ENCODE results near the gene RERE. TPM values are rescaled to one million over a fixed set of nuclear protein-coding genes. Genes with fewer than 3 reads are reported as not detected.

The RERE gene
- total RNA-seq, 1 experiment from 2014 or later: 20.0 TPM

DNA sequence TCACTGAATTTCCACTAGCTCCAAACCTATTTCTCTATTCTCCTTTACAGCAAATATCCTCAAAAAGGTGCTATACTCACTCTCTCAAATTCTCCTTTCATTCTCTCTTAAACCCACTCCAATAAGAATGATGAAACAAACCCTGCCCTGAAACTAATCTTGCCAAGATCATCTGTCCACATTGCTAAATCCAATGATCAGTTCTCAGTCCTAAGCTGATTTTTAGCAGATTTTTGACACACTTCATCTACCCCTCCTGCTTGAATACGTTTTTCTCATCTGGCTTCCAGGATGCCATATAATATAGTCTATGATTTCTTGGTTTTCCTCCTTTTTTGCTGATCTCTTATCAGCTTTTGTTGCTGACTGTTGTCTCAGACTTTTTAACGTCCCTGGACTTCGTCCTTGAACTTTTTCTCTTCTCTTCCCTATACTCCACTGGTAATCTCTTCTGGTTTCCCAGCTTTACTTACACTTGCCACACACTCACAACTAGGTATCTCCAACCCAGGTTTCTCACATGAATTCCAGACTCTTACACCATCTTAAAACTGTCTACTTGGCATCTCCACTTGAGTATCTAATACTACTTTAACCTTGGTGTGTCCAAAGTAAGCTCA lies 35.3 kb downstream of the RERE start:
- DNase-seq (ENCODE audit: low read depth, low spot score): no peak
- in situ Hi-C loops (cut with HindIII; ENCODE audit: low pct_unique_long_range_greater_than_20kb, low sequenced_read_pairs): no loop called here

DNA sequence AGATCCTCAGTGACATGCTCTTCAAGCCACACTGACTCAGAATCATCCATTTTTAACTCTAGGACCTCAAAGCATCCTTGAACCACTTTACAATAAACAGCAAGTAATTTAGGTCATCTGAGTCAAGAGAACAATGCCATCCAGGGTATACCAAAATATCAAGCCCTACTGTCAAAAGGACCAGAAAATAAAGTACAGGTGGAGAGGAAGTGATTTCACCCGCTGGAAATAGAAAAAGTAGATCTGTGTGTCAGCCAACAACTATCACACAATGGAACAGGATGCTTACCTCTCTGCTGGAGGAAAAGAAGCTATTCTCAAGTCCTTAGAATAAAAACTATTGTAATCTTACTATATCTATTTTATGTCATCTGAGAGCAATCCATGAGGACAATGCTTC lies 37.0 kb downstream of the RERE start:
- in situ Hi-C loops (cut with HindIII; ENCODE audit: low pct_unique_long_range_greater_than_20kb, low sequenced_read_pairs): no loop called here
- DNase-seq (ENCODE audit: low read depth, low spot score): no peak

DNA sequence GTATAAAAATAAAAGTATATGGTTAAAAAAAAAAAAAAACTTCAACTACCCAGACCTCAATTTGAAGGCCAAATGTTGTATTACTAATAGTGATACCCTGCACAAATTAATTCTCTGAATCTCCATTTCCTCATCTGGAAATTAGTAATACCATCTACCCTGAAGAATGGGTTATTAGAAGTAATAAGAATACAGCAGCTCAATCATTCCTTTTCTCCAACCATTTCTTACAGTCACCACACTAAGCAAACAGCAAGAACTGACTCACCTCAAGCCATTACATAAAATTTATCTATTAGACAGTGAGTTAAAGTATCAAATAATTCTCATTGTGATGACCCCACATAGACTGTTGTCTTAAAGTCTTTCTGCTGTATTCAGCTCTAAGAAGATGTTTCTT lies 39.6 kb downstream of the RERE start:
- no peak for DNase-seq (ENCODE audit: low read depth, low spot score)
- in situ Hi-C loops (cut with HindIII; ENCODE audit: low pct_unique_long_range_greater_than_20kb, low sequenced_read_pairs): no loop called here

DNA sequence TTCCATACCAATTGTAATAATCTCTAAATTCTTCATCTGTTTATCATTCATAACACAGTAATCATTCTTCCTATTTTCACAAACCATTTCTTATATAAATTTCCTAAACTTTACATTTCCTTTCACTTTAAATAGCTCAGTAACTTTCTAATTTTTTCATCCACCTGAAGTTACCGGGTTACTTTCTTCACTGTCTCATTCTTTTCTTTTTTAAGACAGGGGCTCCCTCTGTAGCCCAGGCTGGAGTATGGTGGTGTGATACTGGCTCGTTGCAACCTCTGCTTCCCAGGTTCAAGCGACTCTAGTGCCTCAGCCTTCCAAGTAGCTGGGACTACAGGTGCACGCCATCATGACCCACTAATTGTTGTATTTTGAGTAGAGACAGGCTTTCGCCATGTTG lies 41.3 kb downstream of the RERE start:
- no peak for DNase-seq (ENCODE audit: low read depth, low spot score)
- in situ Hi-C loops (cut with HindIII; ENCODE audit: low pct_unique_long_range_greater_than_20kb, low sequenced_read_pairs): no loop called here

GRCh38 chr1:8767006-8767405 lies 50.4 kb downstream of the RERE start:
- in situ Hi-C loops (cut with HindIII; ENCODE audit: low pct_unique_long_range_greater_than_20kb, low sequenced_read_pairs): no loop called here
- DNase-seq (ENCODE audit: low read depth, low spot score): no peak

- in situ Hi-C loops (cut with HindIII; ENCODE audit: low pct_unique_long_range_greater_than_20kb, low sequenced_read_pairs): no loop called here
- no peak for DNase-seq (ENCODE audit: low read depth, low spot score)
Measured at GRCh38 chr1:8765198-8765597, 52.2 kb downstream of the RERE start.

GRCh38 chr1:8764293-8764937 lies 53.0 kb downstream of the RERE start:
- in situ Hi-C loops (cut with HindIII; ENCODE audit: low pct_unique_long_range_greater_than_20kb, low sequenced_read_pairs): no loop called here
- DNase-seq (ENCODE audit: low read depth, low spot score): no peak

- peak; percentile 25 for DNase-seq (ENCODE audit: low read depth, low spot score)
- in situ Hi-C loops (cut with HindIII; ENCODE audit: low pct_unique_long_range_greater_than_20kb, low sequenced_read_pairs): no loop called here
Measured at GRCh38 chr1:8763888-8764287, 53.6 kb downstream of the RERE start.

DNA sequence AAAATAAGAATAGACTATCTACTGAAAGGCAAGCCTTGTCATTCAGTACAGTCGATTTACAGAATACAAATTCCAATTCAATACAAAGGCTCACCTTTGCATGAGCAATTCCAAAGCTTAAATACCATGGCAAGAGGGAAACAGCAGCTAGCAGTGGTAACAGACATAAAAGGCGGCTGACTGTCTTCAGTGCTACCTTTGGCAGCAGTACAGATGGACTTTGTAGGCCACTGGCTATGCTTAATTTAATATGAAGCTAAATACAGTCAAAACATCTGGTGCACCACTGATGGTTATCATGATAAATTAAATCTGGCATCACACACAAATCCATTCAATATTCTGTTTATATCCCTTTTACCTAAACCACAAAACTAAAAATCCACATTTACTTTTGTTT lies 62.4 kb downstream of the RERE start:
- in situ Hi-C loops (cut with HindIII; ENCODE audit: low pct_unique_long_range_greater_than_20kb, low sequenced_read_pairs): no loop called here
- DNase-seq (ENCODE audit: low read depth, low spot score): no peak

- no peak for DNase-seq (ENCODE audit: low read depth, low spot score)
- in situ Hi-C loops (cut with HindIII; ENCODE audit: low pct_unique_long_range_greater_than_20kb, low sequenced_read_pairs): no loop called here
Measured at GRCh38 chr1:8754247-8754650, 63.2 kb downstream of the RERE start.

DNA sequence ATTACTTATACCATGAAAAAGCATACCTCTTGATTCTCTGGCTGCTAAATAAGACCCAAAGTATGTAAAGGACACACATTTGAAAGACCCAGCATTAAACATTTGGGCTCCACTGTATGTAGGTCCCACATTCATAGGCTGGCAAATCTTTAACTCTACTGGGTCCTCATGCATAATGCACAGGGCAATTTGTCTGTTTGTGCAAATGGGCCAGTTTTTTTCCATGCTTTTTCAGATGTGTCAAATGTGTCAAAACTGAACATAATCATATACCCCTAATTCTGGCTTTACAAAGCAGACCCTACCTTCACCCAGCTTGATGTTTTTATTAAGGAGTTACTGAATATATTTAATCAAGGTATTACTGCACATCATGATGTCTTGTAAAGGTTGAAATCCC lies 63.7 kb downstream of the RERE start:
- no peak for DNase-seq (ENCODE audit: low read depth, low spot score)
- in situ Hi-C loops (cut with HindIII; ENCODE audit: low pct_unique_long_range_greater_than_20kb, low sequenced_read_pairs): no loop called here

DNA sequence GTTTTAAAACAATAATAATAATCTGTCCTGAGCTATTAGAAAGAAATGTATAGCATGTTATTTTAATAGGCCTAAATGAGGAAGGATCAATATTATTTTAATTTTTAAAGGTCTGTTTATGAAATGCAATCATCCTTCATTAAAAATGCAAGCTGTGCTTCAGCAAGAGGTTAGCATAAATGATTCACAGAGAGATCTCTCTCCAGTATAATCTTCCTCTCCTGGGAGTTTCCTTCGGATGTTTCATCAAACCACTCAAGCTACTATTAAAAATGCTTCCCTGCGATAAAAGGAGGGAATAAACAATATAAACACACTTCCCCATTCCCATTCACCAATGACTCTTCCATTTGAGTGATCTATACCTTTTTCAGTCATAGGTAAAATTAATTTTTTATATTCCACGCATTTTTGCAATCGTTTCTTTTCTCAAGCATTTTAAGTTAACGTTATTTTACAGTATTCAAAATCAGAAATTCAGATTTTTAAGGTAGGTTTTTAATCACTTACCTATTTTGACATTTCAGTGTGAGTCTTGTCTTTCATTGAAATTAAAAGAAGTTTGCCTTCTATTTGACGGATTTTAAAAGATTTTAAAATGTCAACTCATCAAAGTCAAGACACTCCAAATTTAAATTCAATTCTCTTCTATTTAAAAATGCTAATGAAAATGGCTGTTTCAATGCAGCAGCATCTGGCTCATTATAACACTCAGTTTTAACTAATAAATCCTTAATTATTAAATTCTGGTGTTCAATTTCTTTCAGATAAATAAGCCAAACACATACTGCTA lies 64.3 kb downstream of the RERE start:
- DNase-seq (ENCODE audit: low read depth, low spot score): no peak
- in situ Hi-C loops (cut with HindIII; ENCODE audit: low pct_unique_long_range_greater_than_20kb, low sequenced_read_pairs): no loop called here

DNA sequence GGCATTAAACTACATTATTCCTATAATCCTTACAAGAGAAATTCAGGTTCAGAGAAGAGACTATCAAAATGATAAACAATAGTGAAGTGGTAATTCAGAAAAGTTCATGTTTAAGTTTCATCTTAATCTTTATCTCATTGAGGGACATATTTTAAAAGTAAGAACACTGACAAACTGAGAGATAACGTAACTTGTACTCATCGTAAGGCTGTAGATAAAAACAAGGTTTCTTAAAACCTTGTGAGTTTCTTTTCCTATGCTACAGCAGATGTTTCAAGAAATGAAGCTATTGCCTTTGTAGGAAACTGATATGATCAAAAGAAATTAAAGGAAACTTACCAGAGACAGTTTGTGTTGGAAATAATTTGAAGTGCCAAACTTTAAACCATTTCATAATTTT lies 65.0 kb downstream of the RERE start:
- in situ Hi-C loops (cut with HindIII; ENCODE audit: low pct_unique_long_range_greater_than_20kb, low sequenced_read_pairs): no loop called here
- DNase-seq (ENCODE audit: low read depth, low spot score): no peak

DNA sequence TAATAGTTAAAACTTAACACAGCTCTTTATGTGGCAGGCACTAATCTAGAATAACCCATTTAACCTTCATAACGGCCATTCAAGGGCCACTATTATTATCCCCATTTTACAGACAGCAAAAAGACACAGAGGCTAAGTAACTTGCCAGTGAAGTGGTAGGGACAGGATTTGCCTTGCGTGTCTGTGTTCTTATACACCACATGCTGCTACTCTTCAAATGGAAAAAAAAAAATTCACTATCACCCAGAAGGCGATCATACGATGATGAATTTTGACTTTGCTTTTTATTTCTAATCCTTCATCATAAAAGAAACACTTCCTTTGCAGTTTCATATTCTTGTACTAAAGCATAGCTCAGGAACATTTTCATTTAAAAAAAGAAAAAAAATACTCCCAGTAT lies 65.5 kb downstream of the RERE start:
- no peak for DNase-seq (ENCODE audit: low read depth, low spot score)
- in situ Hi-C loops (cut with HindIII; ENCODE audit: low pct_unique_long_range_greater_than_20kb, low sequenced_read_pairs): no loop called here

DNA sequence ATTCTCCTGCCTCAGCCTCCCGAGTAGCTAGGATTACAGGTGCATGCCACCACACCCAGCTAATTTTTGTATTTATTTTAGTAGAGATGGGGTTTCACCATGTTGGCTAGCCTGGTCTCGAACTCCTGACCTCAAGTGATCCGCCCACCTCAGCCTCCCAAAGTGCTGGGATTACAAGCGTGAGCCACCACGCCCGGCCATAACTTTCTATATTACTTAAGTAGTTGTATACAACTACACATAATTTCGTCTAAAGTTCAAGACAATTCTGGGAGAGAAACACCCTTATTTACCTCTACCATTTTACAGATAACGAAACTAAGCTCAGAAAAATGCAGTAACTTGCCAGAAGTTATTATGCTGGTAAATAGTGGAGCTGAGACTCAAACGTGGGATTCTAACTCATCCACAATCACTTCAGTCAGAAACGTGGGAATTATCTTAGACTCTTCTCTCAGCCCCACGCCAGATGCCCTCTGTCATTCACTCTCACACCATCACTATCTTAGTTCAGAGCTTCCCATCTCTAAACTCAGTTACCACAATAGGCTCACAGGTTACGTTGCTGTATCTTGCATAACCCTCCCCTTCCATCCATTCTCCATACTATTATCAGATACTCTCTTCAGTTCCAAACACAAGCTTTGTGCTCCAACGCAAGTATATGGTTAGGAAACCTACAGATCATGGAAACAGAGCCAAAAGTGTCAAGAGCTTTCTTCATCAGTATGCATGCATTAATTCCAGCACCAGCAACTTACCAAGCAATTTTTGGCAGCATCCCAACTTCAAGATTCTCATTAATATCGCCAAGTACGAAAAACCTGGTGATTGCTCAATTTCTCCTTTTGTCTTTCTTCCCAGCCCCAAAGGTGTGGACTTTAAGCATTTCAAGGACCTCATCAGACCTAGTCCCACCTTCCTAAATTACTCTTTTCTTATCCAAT lies 69.3 kb downstream of the RERE start:
- in situ Hi-C loops (cut with HindIII; ENCODE audit: low pct_unique_long_range_greater_than_20kb, low sequenced_read_pairs): no loop called here
- DNase-seq (ENCODE audit: low read depth, low spot score): no peak

- in situ Hi-C loops (cut with HindIII; ENCODE audit: low pct_unique_long_range_greater_than_20kb, low sequenced_read_pairs): no loop called here
- DNase-seq (ENCODE audit: low read depth, low spot score): no peak
Measured at GRCh38 chr1:8746554-8746953, 70.9 kb downstream of the RERE start.

GRCh38 chr1:8745749-8746390 lies 71.6 kb downstream of the RERE start:
- no peak for DNase-seq (ENCODE audit: low read depth, low spot score)
- in situ Hi-C loops (cut with HindIII; ENCODE audit: low pct_unique_long_range_greater_than_20kb, low sequenced_read_pairs): no loop called here

GRCh38 chr1:8745346-8745745 lies 72.1 kb downstream of the RERE start:
- no peak for DNase-seq (ENCODE audit: low read depth, low spot score)
- in situ Hi-C loops (cut with HindIII; ENCODE audit: low pct_unique_long_range_greater_than_20kb, low sequenced_read_pairs): no loop called here
